Endothelial cell (in vitro differentiated cells): ENCODE results near the gene TANGO2. TPM values are rescaled to one million over a fixed set of nuclear protein-coding genes. Genes with fewer than 3 reads are reported as not detected.

Source experiments
- DNase-seq: peaks from one replicate; pipeline ENCODE4 v3.0.0; 2021; ENCODE audit warnings: low spot score
- H3K27ac Mint-ChIP-seq: one replicate; pipeline ENCODE4 v1.8.0; 2021; ENCODE audit warnings: mixed read lengths, inconsistent platforms; ENCODE audit not compliant: unreplicated experiment
- H3K27me3 Mint-ChIP-seq: one replicate; pipeline ENCODE4 v1.8.0; 2021; ENCODE audit warnings: mild to moderate bottlenecking, moderate library complexity, mixed read lengths, inconsistent platforms; ENCODE audit not compliant: unreplicated experiment
- H3K36me3 Mint-ChIP-seq: one replicate; pipeline ENCODE4 v1.8.0; 2021; ENCODE audit warnings: mild to moderate bottlenecking, low read depth, mixed read lengths, inconsistent platforms; ENCODE audit not compliant: unreplicated experiment
- H3K4me1 Mint-ChIP-seq: one replicate; pipeline ENCODE4 v1.8.0; 2021; ENCODE audit warnings: mild to moderate bottlenecking, mixed read lengths, inconsistent platforms; ENCODE audit not compliant: unreplicated experiment
- H3K4me3 Mint-ChIP-seq: one replicate; pipeline ENCODE4 v1.8.0; 2021; ENCODE audit warnings: mild to moderate bottlenecking, mixed read lengths, inconsistent platforms; ENCODE audit not compliant: unreplicated experiment
- H3K9me3 Mint-ChIP-seq: one replicate; pipeline ENCODE4 v1.8.0; 2021; ENCODE audit warnings: mixed read lengths, inconsistent platforms; ENCODE audit not compliant: unreplicated experiment
- CTCF ChIP-seq: fragments of 200-600 bp; sonication (generic); IDR thresholded peaks from one replicate; pipeline ENCODE4 v1.5.0; 2021; ENCODE audit warnings: antibody characterized with exemption; ENCODE audit not compliant: unreplicated experiment
- total RNA-seq: library from RNA; stranded (reverse); fragmentation: NEBNext Ultra II Directional; extraction: Animal tissue kit (Norgen Biotek cat#: 25700); gene quantifications from one replicate; pipeline ENCODE4 v1.2.1, GENCODE V29; 2021; ENCODE audit not compliant: unreplicated experiment

Gene TANGO2
- total RNA-seq, 1 donor from 2014 or later: 15.3 TPM

- H3K4me1 Mint-ChIP-seq: peaks cover 21% of the 10 kb centered on the region
- TF ChIP-seq CTCF: no peak
- peak overlapping the region; percentile 57 for H3K27ac Mint-ChIP-seq
- no peak overlapping the region for H3K4me3 Mint-ChIP-seq
- peaks cover 17% of the 10 kb centered on the region for H3K36me3 Mint-ChIP-seq
- H3K27me3 Mint-ChIP-seq: peaks cover 20% of the 10 kb centered on the region
- H3K9me3 Mint-ChIP-seq: no peaks in the 10 kb centered on the region
- no peak for DNase-seq
Observed at GRCh38 chr22:19973551-19974267, 47.2 kb upstream of the TANGO2 start.

DNA sequence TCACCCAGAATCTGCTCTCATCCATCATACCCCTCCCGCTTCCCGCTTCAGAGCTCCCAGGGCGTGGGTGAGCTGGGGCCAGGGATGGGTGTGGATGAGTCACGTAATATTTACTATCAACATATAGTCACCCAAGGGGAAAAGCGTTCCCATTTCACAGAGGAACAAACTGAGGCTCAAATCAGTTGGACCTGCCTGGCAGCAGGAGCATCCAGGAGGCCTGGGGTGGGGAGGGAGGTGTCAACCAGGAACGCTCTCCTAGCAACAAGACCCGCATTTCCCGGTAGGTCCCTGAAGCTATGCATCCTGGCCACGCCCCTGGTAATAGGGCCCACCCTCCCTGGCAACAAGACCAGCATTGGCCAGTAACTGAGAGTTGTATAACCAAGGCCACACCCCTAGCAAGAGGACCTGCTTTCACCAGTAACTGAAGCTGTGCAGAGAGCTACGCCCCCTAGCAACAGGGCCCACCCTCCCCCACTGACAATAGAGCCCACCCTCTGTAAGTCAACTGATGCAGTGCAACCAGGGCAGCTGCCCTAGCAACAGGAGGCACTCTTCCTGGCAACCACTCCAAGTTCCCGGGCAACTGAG is 46.5 kb upstream of the TANGO2 start:
- Mint-ChIP-seq H3K9me3 (no peaks in the 10 kb centered on the region), H3K4me3 (no peak overlapping the region), H3K36me3 (peaks cover 17% of the 10 kb centered on the region), H3K27ac (peak overlapping the region; percentile 99), H3K4me1 (peaks cover 21% of the 10 kb centered on the region), H3K27me3 (peaks cover 20% of the 10 kb centered on the region)
- TF ChIP-seq CTCF: no peak
- DNase-seq: peak; percentile 78

DNA sequence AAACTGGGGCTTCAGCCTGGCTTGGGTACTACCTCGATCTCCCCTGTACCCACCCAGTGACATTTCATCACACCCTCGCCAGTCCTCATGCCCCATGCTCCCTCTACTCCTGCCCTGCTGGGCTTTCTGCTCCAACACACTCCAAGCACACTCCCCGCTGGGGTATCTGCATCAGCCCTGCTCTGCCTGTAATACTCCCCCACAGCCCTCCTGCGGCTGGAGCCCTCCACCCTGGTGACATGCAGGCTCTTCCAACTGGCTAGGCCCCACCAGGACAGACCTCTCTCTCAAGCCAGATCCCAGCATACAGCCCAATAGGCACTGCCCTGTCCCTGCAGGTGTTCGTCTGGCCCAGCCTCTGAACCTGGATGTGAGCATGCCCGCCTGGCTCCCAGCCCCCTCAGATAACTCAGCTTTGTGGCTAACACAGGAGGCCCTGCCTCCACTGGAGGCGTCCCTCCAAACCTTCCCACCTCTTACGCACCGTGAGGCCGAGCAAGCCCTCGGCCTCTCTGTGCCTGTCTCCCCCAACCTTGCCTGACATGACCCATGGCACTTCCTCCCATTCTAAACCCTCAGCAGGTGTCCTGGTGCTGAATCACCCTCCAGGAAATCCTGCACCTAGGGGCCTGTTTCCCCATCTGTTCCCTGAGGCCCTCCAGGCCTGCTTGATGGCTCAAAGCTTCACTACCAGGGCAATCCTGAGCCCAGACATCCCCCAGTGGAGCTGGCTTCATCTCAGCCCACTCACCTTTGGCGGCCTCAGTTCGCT is 45.8 kb upstream of the TANGO2 start:
- no peaks in the 10 kb centered on the region for H3K9me3 Mint-ChIP-seq
- peak overlapping the region; percentile 83 for H3K4me3 Mint-ChIP-seq
- peaks cover 18% of the 10 kb centered on the region for H3K36me3 Mint-ChIP-seq
- H3K27me3 Mint-ChIP-seq: peaks cover 17% of the 10 kb centered on the region
- peak; percentile 33 for DNase-seq
- H3K27ac Mint-ChIP-seq: peak overlapping the region; percentile 99
- no peak for TF ChIP-seq CTCF
- peaks cover 21% of the 10 kb centered on the region for H3K4me1 Mint-ChIP-seq

- Mint-ChIP-seq H3K9me3 (no peaks in the 10 kb centered on the region), H3K4me3 (peak overlapping the region; percentile 83), H3K27ac (peak overlapping the region; percentile 99), H3K36me3 (peaks cover 21% of the 10 kb centered on the region), H3K27me3 (peaks cover 20% of the 10 kb centered on the region), H3K4me1 (peaks cover 21% of the 10 kb centered on the region)
- TF ChIP-seq CTCF: no peak
- no peak for DNase-seq
Observed at GRCh38 chr22:19975707-19976035, 45.2 kb upstream of the TANGO2 start.
